Stimulated activated CD4-positive, alpha-beta T cell treated with anti-CD3 and anti-CD28 coated beads, Interleukin-15, amount 100 ng/mL, for 1 hour (primary cell): ENCODE results near the gene ABTB2.
"Not testable (repeated sequence)": the region's sequence is repeated elsewhere in the genome, so short reads cannot be mapped to it uniquely, and the experiment has no call there.

Experiments used
- DNase-seq, 2 donors: peaks; one replicate each; pipeline ENCODE4 v3.0.0-alpha.2; 2020; ENCODE audit warnings: low read depth in 1 of 2, low spot score in 1 of 2

The ABTB2 gene

GRCh38 chr11:34243600-34244464, 114.0 kb downstream of the ABTB2 start:
- peak in 1 of 2 donors; percentile 11 for DNase-seq

DNA sequence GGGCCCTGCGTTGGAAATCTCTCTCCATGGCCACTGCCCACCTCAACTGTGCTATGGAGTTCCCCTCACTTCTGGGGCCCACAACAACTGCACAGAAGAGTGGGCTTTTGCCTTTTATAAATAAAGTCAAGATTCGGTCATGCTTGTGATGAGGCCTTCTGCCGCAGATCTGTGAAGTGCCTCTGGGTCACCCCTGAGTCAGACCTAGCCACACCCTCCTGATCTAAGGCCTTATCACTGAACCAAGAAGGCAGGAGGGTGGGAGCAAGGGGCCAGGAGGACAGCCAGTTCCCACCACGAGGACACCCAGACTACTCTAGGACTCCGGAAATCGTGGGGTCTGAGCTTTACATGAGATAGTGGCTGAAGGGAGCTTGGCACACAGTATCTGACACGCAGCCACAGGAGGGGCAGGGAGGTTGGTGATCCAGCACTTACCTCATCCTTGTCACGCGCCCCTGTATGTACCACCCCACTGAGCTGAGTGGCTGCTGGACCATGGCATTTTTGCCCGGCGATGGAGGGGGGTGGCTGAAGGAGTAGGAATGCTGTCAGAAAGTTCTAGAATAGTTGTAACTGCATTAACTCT, 115.7 kb downstream of the ABTB2 start:
- no peak for DNase-seq

DNA sequence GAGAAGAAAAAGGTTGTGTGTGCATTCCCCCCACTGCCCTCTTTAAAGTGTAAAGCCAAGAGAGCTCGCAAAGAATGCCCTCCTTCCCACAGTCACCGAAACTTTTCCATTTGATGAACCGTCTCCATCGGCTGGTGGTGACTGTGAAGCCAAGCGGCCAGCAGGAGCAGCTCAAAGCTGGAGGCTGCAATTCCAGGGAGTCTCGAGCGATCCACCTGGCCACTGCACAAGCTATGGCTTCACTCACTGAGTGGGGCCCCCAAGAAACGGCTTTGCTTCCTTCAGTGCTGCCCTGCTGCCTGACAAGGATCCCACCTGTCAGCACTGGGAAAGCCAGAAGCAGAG, 117.7 kb downstream of the ABTB2 start:
- no peak for DNase-seq

- DNase-seq, result no peak
These were observed 118.2 kb downstream of the ABTB2 start for GRCh38 chr11:34239465-34240149.

DNA sequence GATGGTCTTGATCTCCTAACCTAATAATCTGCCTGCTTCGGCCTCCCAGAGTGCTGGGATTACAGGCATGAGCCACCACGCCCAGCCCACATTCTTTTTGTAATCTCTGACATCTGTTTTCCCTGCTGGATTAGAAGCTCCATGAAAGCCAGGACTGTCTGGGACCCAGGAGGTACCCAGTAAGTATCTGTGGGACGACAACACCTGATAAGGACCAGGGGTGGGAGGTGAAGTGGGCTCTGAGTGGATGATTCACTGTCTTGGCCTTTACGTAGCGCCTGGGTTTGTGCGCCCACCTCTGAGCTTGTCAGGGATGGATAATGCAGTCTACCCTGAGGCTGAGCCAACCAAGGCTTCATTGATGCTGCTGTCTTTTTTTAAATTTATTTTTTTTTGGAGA, 118.8 kb downstream of the ABTB2 start:
- no peak for DNase-seq

- DNase-seq, result no peak
These were observed 119.3 kb downstream of the ABTB2 start for GRCh38 chr11:34238533-34238932.

DNA sequence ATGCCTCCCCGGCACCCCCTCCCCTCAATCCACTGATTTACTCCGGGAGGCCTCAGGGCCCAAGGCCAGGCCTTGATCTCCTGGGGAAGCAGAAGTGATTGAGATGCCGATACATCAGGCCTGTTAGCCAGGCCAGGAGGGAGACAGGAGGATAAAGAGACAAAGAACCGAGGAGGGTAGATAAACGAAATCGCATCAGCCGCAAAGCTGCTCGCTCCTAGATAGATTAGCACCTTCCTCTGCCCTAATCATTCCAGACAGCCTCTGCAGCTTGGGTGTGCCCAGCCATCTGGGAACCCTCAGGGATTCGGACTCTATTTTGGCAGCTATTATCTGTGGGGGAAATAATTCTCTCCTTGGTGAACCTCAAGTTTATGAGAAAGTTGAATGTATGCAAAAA, 121.2 kb downstream of the ABTB2 start:
- DNase-seq, result no peak

DNA sequence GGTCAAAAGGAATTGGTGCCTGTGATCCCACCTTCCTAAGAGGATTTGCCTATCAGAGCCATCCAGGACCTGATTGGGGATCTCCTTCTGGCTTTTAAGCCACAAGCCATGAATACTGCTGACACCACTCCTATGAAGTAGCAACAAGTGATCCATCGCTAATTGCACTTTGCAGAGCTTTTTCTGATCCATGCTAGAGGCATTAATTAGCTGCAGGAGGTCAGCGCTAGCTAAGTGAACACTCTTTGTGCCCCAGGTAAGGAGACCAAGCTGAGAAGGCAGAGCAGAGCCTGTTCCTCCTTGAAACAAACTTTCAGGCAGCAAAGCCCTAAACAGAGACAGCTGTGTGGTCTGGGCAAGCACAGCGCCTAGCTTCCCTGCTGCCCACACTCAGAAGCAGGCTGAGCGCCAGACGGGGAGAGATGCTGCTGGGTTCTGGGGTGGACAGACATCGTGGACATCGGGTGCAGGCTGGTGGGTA, 122.2 kb downstream of the ABTB2 start:
- no peak for DNase-seq

DNA sequence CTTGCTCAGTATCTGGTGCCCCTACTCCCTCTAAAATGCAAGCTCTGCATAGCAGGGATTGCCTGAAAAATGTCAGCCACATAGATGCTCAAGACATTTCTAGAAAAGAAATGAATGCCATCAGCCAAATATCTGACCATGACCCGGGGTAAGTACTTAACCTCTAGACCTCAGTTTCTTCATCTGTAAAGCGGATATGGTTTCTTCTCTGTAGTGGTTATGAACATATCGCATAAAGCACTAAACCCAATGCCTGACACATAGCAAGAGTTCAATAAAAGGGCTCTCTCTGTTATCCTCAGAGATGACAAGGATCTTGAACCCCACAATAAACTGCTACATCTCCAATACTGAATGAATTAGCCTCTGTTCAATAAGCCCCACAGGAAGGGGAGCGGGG, 122.6 kb downstream of the ABTB2 start:
- no peak for DNase-seq

DNA sequence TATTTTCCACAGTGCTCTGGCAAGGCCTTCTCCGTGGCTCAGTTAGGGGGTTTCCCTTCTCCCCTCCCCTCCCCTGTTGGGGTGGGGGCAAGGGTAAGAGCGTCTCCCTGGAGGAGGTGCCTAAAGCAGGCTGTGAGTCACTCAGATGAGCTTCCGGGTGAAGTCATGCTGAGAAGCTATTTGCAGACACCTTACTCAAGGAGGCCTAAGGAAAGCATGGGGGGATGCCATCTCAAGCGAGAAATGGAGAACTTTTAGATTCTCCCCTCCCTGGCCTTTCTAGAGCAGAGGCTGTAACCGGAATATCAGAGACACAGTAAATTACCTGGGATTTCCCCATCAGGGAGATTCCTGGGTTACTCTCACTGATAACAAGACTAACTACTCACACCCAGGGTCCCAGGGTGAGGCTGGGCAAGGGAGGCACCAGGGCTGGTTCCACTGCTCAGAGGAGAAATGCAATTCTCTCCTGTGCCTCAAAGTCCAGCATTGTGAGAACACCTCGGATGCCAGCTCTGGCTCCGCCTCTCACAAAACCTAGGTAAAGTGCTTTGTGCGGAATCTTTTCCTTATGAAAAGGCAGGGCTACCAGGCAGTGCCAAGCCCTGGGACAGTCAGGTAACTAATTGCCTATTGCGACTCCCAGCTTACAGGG, 123.6 kb downstream of the ABTB2 start:
- DNase-seq, result peak; percentile 47 to 59

GRCh38 chr11:34233215-34233614, 124.6 kb downstream of the ABTB2 start:
- no peak for DNase-seq

- DNase-seq, result no peak
These were observed 125.0 kb downstream of the ABTB2 start for GRCh38 chr11:34232807-34233206.

GRCh38 chr11:34226210-34226609, 131.6 kb downstream of the ABTB2 start:
- DNase-seq, result no peak

GRCh38 chr11:34225091-34225490, 132.7 kb downstream of the ABTB2 start:
- DNase-seq, result no peak

- DNase-seq, result no peak
These were observed 133.3 kb downstream of the ABTB2 start for GRCh38 chr11:34224434-34224966.

DNA sequence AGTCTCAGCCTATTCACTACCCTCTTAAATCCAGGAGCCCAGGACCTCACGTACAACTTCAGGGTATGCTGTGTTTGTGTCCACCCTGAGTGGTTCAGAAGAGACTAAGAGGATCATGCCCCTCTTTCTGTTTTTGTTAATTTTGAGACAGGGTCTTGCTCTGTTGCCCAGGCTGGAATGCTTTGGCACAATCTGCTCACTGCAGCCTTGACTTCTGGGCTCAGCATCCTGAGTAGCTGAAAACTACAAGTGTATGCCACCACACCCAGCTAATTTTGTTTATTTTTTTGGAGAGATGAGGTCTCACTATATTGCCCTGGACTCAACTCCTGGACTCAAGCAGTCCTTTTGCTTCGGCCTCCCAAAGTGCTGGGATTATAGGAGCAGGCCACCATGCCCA, 133.9 kb downstream of the ABTB2 start:
- no peak for DNase-seq

DNA sequence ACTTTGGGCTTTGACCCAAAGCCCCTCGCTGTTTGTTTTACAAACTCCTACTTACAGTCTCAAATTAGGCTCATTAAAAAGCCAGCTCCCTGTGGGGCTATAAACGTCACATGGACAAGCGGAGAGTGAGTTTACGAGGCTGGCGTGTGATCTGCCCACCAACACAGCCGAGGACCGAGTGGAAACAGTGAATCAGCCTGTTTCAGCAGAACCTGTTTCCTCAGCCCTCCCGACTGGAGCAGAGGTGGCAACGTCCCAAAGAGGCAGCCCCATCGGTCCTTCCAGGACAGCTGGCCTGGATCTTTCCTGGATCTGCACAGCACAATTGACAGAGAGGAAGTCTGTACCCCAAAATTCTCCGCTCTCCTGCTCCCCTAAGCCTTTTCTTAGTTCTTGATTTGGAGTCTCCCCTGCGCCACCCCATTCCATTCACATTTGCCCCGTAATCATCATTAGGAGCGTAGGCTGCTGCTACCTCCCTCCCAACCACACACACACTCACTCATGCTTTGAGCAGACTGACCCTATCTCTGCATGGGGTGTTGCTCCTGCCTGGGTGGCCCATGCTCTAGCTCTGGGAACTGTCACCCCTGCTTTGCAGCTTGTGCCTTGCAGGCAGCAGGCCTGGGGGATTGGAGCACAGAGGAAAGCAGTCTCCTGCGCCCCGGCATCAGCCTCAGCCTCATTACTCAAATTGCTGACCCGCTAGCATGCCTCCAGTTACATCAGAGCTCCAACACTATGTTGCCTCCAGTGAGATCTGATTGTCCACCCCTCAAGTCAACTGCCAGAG, 134.6 kb downstream of the ABTB2 start:
- DNase-seq, result no peak

- DNase-seq, result no peak
These were observed 135.8 kb downstream of the ABTB2 start for GRCh38 chr11:34222030-34222429.

DNA sequence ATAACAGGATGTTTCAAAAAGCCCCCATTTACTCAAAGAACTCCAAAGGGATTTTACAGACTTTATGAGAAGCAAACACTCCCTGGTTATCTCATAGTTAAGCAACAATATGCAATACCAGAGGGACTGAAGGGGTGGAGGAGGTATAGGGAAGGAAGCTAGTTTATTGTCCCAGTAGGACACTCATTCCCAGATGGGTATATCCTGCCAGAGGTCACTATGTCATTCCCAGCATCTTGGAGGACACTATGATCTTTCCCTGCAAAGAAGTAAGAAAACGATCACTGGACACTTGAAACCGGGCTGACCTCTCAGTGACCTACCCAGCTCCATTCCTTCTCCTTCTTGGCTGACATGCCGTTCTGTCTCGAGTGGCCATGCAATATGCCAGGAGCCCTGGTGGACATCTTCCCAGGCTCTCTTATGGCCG, 137.9 kb downstream of the ABTB2 start:
- no peak for DNase-seq

DNA sequence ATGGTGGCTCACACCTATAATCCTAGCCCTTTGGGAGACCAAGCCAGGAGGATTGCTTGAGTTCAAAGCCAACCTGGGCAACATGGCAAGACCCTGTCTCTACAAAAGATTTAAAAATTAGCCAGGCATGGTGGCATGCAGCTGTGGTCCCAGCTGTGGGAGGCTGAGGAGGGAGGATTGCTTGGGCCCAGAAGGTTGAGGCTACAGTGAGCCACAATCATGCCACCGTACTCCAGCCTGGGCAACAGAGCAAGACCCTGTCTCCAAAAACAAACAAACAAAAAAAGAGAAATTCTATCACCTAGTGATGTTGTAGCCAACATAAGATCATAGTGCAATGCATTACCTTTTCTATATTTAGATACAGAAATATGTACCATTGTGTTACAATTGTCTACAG, 138.5 kb downstream of the ABTB2 start:
- DNase-seq, result no peak

DNA sequence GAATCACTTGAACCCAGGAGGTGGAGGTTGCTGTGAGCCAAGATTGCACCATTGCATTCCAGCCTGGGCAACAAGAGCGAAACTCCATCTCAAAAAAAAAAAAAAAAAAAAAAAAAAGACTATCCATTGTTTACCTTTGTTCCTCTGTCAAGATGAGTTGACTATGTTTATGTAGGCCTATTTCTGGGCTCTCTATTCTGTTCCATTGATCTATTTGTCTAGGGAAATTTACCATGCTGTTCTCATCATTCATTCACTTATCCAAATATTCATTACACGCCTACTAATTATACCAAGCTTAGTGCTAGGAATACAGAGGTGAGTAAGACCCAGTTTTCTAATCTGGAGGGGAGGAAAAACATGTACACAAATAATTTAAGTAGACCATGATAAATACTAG, 139.1 kb downstream of the ABTB2 start:
- DNase-seq, result not testable (repeated sequence)
